Smooth muscle cell (in vitro differentiated cells): ENCODE results near the gene PLD3. TPM values are rescaled to one million over a fixed set of nuclear protein-coding genes. Genes with fewer than 3 reads are reported as not detected.

Experiments used
- DNase-seq: peaks from one replicate; lab custom pipeline; 2025; ENCODE audit not compliant: unreplicated experiment; lab: John Stamatoyannopoulos, UW
- H2AFZ ChIP-seq: fragments of 200-600 bp; sonication (generic); 2 replicates; pipeline ENCODE4 v1.6.0; 2016; ENCODE audit warnings: antibody characterized with exemption, low read depth, mild to moderate bottlenecking
- H3F3A ChIP-seq: fragments of 200-600 bp; sonication (generic); 2 replicates; pipeline ENCODE4 v1.6.0; 2017; ENCODE audit warnings: antibody characterized with exemption, low read depth
- H3K27ac ChIP-seq: fragments of 200-600 bp; sonication (generic); 2 replicates; pipeline ENCODE4 v1.5.1; 2016; ENCODE audit warnings: low read depth, mild to moderate bottlenecking
- H3K27me3 ChIP-seq: fragments of 200-600 bp; sonication (generic); 2 replicates; pipeline ENCODE4 v1.6.1; 2016; ENCODE audit warnings: low read depth, mild to moderate bottlenecking
- H3K36me3 ChIP-seq: fragments of 200-600 bp; sonication (generic); 2 replicates; pipeline ENCODE4 v1.5.1; 2016; ENCODE audit warnings: low read depth
- H3K4me1 ChIP-seq: fragments of 200-600 bp; sonication (generic); 2 replicates; pipeline ENCODE4 v1.5.1; 2016; ENCODE audit warnings: low read depth
- H3K4me2 ChIP-seq: fragments of 200-600 bp; sonication (generic); 2 replicates; pipeline ENCODE4 v1.6.0; 2016; ENCODE audit warnings: mild to moderate bottlenecking
- H3K4me3 ChIP-seq: fragments of 200-600 bp; sonication (generic); 2 replicates; pipeline ENCODE4 v1.5.1; 2016; ENCODE audit warnings: mild to moderate bottlenecking
- H3K79me2 ChIP-seq: fragments of 200-600 bp; sonication (generic); 2 replicates; pipeline ENCODE4 v1.6.0; 2016; ENCODE audit warnings: low read depth, mild to moderate bottlenecking
- H3K9ac ChIP-seq: fragments of 200-600 bp; sonication (generic); 2 replicates; pipeline ENCODE4 v1.6.0; 2016; ENCODE audit warnings: low read depth
- H3K9me3 ChIP-seq: fragments of 200-600 bp; sonication (generic); replicated peaks from 2 replicates; pipeline ENCODE4 v1.5.1; 2016; ENCODE audit warnings: low read depth
- H4K20me1 ChIP-seq: fragments of 200-600 bp; sonication (generic); 2 replicates; pipeline ENCODE4 v1.6.0; 2016; ENCODE audit warnings: low read depth
- WGBS: methylation state at CpG from one replicate; pipeline ENCODE4 v1.1.7; 2016; ENCODE audit warnings: low lambda C conversion rate; 5-methylcytosine and 5-hydroxymethylcytosine counted together
- polyA plus RNA-seq: library from polyadenylated mRNA; unstranded; fragments of >200 nt; fragmentation: Nextera tagmentation; extraction: Ambion mirVana; gene quantifications from 2 replicates; pipeline ENCODE4 v1.2.1, GENCODE V29; 2016
- total RNA-seq: library from RNA; depleted of rRNA; stranded (reverse); fragments of >200 nt; gene quantifications from 2 replicates; pipeline ENCODE4 v1.2.3, GENCODE V29; 2014
- TF ChIP-seq, protein P1 (sequence below): fragments of 200-600 bp; sonication (generic); IDR thresholded peaks from 2 replicates; pipeline ENCODE4 v1.5.1; 2017; ENCODE audit warnings: borderline replicate concordance, mild to moderate bottlenecking, antibody characterized with exemption; ENCODE audit not compliant: insufficient read depth, poor library complexity, severe bottlenecking

The PLD3 gene
- total and polyA plus RNA-seq, 2 experiments from 2014 or later, result 716 to 1,023 TPM

DNA sequence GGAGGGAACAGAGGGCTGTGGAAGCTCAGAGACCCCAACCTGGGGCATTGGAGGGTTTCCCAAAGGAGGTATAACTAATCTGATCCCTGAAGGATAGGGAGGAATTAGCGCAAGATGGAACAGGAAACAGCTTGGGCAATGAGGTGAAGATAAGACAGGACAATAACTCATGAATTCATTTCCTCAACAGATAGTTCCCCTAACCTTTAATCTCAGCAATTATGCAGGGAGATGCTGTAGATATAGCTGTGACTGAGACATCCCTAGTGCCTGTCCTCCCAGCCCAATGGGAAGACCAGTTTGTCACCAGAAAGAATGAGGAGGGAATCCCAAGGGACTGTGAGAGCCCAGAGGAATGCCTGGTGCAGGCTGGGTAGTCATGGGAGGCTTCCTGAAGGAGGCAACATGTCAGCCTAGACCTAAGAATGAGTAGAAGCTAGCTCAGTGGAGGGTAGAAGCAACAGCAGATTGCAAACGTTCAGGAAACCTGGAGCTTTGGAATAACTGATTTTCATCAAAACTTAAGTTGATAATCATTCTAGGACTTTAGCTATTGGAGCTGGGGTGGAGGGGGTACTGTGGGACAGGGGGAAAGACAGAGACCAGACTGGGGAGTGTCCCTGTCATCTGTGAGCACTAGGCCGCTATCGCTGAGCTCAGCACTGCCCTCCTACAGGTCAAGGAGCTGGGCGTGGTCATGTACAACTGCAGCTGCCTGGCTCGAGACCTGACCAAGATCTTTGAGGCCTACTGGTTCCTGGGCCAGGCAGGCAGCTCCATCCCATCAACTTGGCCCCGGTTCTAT is 22.7 kb downstream of the PLD3 start:
- no peak overlapping the region for H3K27ac ChIP-seq
- H3K4me3 ChIP-seq, result no peak overlapping the region
- H3K79me2 ChIP-seq, result no peaks in the 10 kb centered on the region
- H4K20me1 ChIP-seq, result peaks cover 28% of the 10 kb centered on the region
- TF ChIP-seq, protein P1, sequence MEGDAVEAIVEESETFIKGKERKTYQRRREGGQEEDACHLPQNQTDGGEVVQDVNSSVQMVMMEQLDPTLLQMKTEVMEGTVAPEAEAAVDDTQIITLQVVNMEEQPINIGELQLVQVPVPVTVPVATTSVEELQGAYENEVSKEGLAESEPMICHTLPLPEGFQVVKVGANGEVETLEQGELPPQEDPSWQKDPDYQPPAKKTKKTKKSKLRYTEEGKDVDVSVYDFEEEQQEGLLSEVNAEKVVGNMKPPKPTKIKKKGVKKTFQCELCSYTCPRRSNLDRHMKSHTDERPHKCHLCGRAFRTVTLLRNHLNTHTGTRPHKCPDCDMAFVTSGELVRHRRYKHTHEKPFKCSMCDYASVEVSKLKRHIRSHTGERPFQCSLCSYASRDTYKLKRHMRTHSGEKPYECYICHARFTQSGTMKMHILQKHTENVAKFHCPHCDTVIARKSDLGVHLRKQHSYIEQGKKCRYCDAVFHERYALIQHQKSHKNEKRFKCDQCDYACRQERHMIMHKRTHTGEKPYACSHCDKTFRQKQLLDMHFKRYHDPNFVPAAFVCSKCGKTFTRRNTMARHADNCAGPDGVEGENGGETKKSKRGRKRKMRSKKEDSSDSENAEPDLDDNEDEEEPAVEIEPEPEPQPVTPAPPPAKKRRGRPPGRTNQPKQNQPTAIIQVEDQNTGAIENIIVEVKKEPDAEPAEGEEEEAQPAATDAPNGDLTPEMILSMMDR, result no peak
- no peaks in the 10 kb centered on the region for H3K9me3 ChIP-seq
- H3K36me3 ChIP-seq, result no peaks in the 10 kb centered on the region
- no peak for DNase-seq
- H3K4me2 ChIP-seq, result no peak overlapping the region
- no peaks in the 10 kb centered on the region for H3F3A ChIP-seq
- 94% methylated on average over 7 of the region's 7 CpGs for WGBS
- no peaks in the 10 kb centered on the region for H3K27me3 ChIP-seq
- no peak overlapping the region for H3K9ac ChIP-seq
- peaks cover 10% of the 10 kb centered on the region for H3K4me1 ChIP-seq
- no peak overlapping the region for H2AFZ ChIP-seq

DNA sequence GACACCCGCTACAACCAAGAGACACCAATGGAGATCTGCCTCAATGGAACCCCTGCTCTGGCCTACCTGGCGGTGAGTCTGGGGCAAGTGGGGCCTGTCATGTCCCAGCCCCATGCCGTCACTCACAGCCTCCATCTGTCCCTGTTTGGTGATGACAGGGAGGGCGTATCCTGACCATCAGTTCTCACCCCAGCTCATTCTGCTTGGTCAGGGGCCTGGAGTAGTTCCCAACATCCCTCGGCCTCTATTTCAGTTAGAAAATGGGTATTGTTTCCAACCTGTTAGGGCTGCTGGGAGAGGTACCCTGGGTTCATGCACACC is 23.3 kb downstream of the PLD3 start:
- no peak overlapping the region for H3K4me2 ChIP-seq
- H3K79me2 ChIP-seq, result no peaks in the 10 kb centered on the region
- peaks cover 26% of the 10 kb centered on the region for H4K20me1 ChIP-seq
- H3K4me3 ChIP-seq, result no peak overlapping the region
- H3K9ac ChIP-seq, result no peak overlapping the region
- H3K36me3 ChIP-seq, result no peaks in the 10 kb centered on the region
- peaks cover 4% of the 10 kb centered on the region for H3K4me1 ChIP-seq
- H3K9me3 ChIP-seq, result no peaks in the 10 kb centered on the region
- no peak for DNase-seq
- no peaks in the 10 kb centered on the region for H3K27me3 ChIP-seq
- H2AFZ ChIP-seq, result no peak overlapping the region
- WGBS, result 97% methylated on average over 5 of the region's 5 CpGs
- TF ChIP-seq, protein P1, result no peak
- no peaks in the 10 kb centered on the region for H3F3A ChIP-seq
- H3K27ac ChIP-seq, result no peak overlapping the region

DNA sequence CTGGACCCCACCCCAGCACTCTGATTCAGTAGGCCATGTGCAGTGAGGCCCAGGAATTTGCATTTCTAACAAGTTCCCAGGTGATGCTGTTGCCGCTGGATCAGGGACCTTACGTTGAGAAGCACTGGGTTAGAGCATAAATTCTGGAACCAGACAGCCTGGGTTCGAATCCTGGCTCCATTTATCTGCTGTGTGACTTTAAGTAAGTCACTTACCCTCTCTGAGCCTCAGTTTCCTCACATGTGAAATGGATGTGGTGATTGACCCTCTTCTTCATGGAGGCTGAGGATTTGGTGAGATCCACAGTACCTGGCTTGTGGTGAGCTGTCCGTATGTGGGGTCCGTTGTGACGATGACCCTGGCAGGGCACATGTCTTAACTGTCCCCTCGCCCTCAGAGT is 25.6 kb downstream of the PLD3 start:
- H3K4me2 ChIP-seq, result no peak overlapping the region
- no peaks in the 10 kb centered on the region for H3F3A ChIP-seq
- no peak overlapping the region for H3K9ac ChIP-seq
- H3K27ac ChIP-seq, result no peak overlapping the region
- no peaks in the 10 kb centered on the region for H3K9me3 ChIP-seq
- H2AFZ ChIP-seq, result no peak overlapping the region
- DNase-seq, result no peak
- TF ChIP-seq, protein P1, result no peak
- no peaks in the 10 kb centered on the region for H3K36me3 ChIP-seq
- peaks cover 3% of the 10 kb centered on the region for H4K20me1 ChIP-seq
- no peak overlapping the region for H3K4me3 ChIP-seq
- H3K4me1 ChIP-seq, result no peaks in the 10 kb centered on the region
- WGBS, result 100% methylated on average over 7 of the region's 7 CpGs
- H3K79me2 ChIP-seq, result no peaks in the 10 kb centered on the region
- no peaks in the 10 kb centered on the region for H3K27me3 ChIP-seq
